Brain microvascular endothelial cell (primary cell): ENCODE data around the gene SF3B3.

Experiments used
- DNase-seq: peaks from one replicate; pipeline ENCODE4 v3.0.0-alpha.2; 2020
- H3K27ac ChIP-seq: fragments of 250-450 bp; sonication (Bioruptor Pico); 2 replicates; pipeline ENCODE4 v1.5.1; 2020; ENCODE audit warnings: mild to moderate bottlenecking, moderate library complexity
- H3K27me3 ChIP-seq: fragments of 250-450 bp; sonication (Bioruptor Pico); replicated peaks from 2 replicates; pipeline ENCODE4 v1.5.1; 2020; ENCODE audit warnings: mild to moderate bottlenecking
- H3K36me3 ChIP-seq: fragments of 250-450 bp; sonication (Bioruptor Pico); replicated peaks from 2 replicates; pipeline ENCODE4 v1.5.1; 2020; ENCODE audit warnings: mild to moderate bottlenecking
- H3K4me3 ChIP-seq: 2 replicates; pipeline ENCODE4 v1.5.1; 2011; ENCODE audit warnings: low read depth, mild to moderate bottlenecking, control low read depth, low read length, moderate library complexity
- CTCF ChIP-seq: IDR thresholded peaks from 2 replicates; pipeline ENCODE4 v1.5.1; 2011; ENCODE audit warnings: low read depth, mild to moderate bottlenecking, moderate library complexity, low read length, control low read depth, inconsistent platforms; ENCODE audit errors: missing control alignments
- in situ Hi-C: cut with HindIII; loops from 2 replicates; pipeline ENCODE4 v1.10.0; 2017; ENCODE audit warnings: low sequenced_read_pairs, low pct_ligation_motif_present

Gene SF3B3

GRCh38 chr16:70561623-70562022, 38.0 kb downstream of the SF3B3 start:
- Histone ChIP-seq H3K4me3 (no peak overlapping the region), H3K27me3 (no peaks in the 10 kb centered on the region), H3K27ac (no peak overlapping the region), H3K36me3 (peaks cover 91% of the 10 kb centered on the region)
- DNase-seq: no peak
- in situ Hi-C loops: no loop called here
- TF ChIP-seq CTCF: no peak

GRCh38 chr16:70563636-70564035, 40.0 kb downstream of the SF3B3 start:
- no peak for DNase-seq

GRCh38 chr16:70565053-70565452, 41.4 kb downstream of the SF3B3 start:
- Histone ChIP-seq H3K27ac (no peak overlapping the region), H3K36me3 (peaks cover 94% of the 10 kb centered on the region), H3K27me3 (no peaks in the 10 kb centered on the region), H3K4me3 (no peak overlapping the region)
- TF ChIP-seq CTCF: no peak
- no peak for DNase-seq
- in situ Hi-C loops: loop anchor here (5.0 kb wide), 1 partner anchor 33 kb away; no protein-coding TSS in a partner anchor

More at GRCh38 chr16:70563636-70564035, 40.0 kb downstream of the SF3B3 start:
- no peak for TF ChIP-seq CTCF
- no peak overlapping the region for H3K27ac ChIP-seq
- no peak overlapping the region for H3K4me3 ChIP-seq
- H3K36me3 ChIP-seq: peaks cover 89% of the 10 kb centered on the region
- in situ Hi-C loops: no loop called here
- H3K27me3 ChIP-seq: no peaks in the 10 kb centered on the region

- H3K27ac ChIP-seq: peak overlapping the region; percentile 21
- H3K27me3 ChIP-seq: no peaks in the 10 kb centered on the region
- no peak overlapping the region for H3K4me3 ChIP-seq
- TF ChIP-seq CTCF: no peak
- peaks cover 86% of the 10 kb centered on the region for H3K36me3 ChIP-seq
- DNase-seq: no peak
- in situ Hi-C loops: loop anchor here (5.0 kb wide), 1 partner anchor 36 kb away; no protein-coding TSS in a partner anchor
Observed at GRCh38 chr16:70568601-70569237, 45.1 kb downstream of the SF3B3 start.

GRCh38 chr16:70569752-70570151, 46.1 kb downstream of the SF3B3 start:
- H3K4me3 ChIP-seq: no peak overlapping the region
- H3K27ac ChIP-seq: no peak overlapping the region
- no peak for DNase-seq
- H3K36me3 ChIP-seq: peaks cover 76% of the 10 kb centered on the region
- no peak for TF ChIP-seq CTCF
- in situ Hi-C loops: loop anchor here (5.0 kb wide), 1 partner anchor 37 kb away; no protein-coding TSS in a partner anchor
- no peaks in the 10 kb centered on the region for H3K27me3 ChIP-seq
